ENCODE data around the gene DAPK2. TPM values are rescaled to one million over a fixed set of nuclear protein-coding genes. Genes with fewer than 3 reads are reported as not detected.

DAPK2 gene
- total and polyA plus RNA-seq, 2 experiments from 2014 or later = 5.8 to 7.5 TPM

GRCh38 chr15:63909819-63910437 is 136.4 kb downstream of the DAPK2 start:
- H3K4me1 ChIP-seq (ENCODE audit: insufficient read depth) = peaks cover 24% of the 10 kb centered on the region
- no peaks in the 10 kb centered on the region for H3K36me3 ChIP-seq (ENCODE audit: low read depth)
- H3K27ac ChIP-seq = peak overlapping the region; percentile 63
- H3K4me3 ChIP-seq = no peak overlapping the region
- H4K20me1 ChIP-seq (ENCODE audit: insufficient read depth) = no peaks in the 10 kb centered on the region
- no peaks in the 10 kb centered on the region for H3K9me3 ChIP-seq (ENCODE audit: low read depth)
- peaks cover 8% of the 10 kb centered on the region for H3F3A ChIP-seq (ENCODE audit: insufficient read depth)
- no peaks in the 10 kb centered on the region for H3K27me3 ChIP-seq (replicated peaks; ENCODE audit: insufficient read depth)
- in situ Hi-C loops (cut with MboI) = no loop called here
- WGBS, 2 experiments (ENCODE audit: low coverage in 1 of 2, low lambda C conversion rate in 2 of 2, missing lambda C conversion rate in 2 of 2) = 10 to 12% methylated on average over 10 of the region's 10 CpGs
- DNase-seq = peak; percentile 80
- TF ChIP-seq EZH2phosphoT487 (IDR thresholded peaks at IDR 0.05; ENCODE audit: insufficient read depth, low read depth) = no peak
- TF ChIP-seq EZH2 (IDR thresholded peaks at IDR 0.05; ENCODE audit: insufficient read depth, poor library complexity, severe bottlenecking) = no peak
- H3K79me2 ChIP-seq (ENCODE audit: insufficient read depth) = no peaks in the 10 kb centered on the region
- peak overlapping the region; percentile 10; the same call in 1 of the 2 replicates for H3K9ac ChIP-seq
- no peaks in the 10 kb centered on the region for H3K9me2 ChIP-seq (ENCODE audit: insufficient read depth)
- H3K4me2 ChIP-seq (ENCODE audit: unreplicated experiment) = peak overlapping the region; percentile 46
- peak overlapping the region; percentile 31 for H2AFZ ChIP-seq

GRCh38 chr15:63908991-63909390 is 137.3 kb downstream of the DAPK2 start:
- Histone ChIP-seq H4K20me1 (ENCODE audit: insufficient read depth) (no peaks in the 10 kb centered on the region), H3K9me2 (ENCODE audit: insufficient read depth) (no peaks in the 10 kb centered on the region), H3K79me2 (ENCODE audit: insufficient read depth) (no peaks in the 10 kb centered on the region), H3K9ac (no peak overlapping the region), H3K36me3 (ENCODE audit: low read depth) (no peaks in the 10 kb centered on the region), H3K9me3 (ENCODE audit: low read depth) (no peaks in the 10 kb centered on the region), H3K27me3 (replicated peaks; ENCODE audit: insufficient read depth) (no peaks in the 10 kb centered on the region), H2AFZ (peak overlapping the region; percentile 8; the same call in 1 of the 2 replicates), H3K4me2 (ENCODE audit: unreplicated experiment) (peak overlapping the region; percentile 46), H3K4me3 (no peak overlapping the region), H3F3A (ENCODE audit: insufficient read depth) (peaks cover 8% of the 10 kb centered on the region), H3K27ac (peak overlapping the region; percentile 63), H3K4me1 (ENCODE audit: insufficient read depth) (peaks cover 24% of the 10 kb centered on the region)
- WGBS, 2 experiments (ENCODE audit: low coverage in 1 of 2, low lambda C conversion rate in 2 of 2, missing lambda C conversion rate in 2 of 2) = 13 to 23% methylated on average over 2 of the region's 2 CpGs
- no peak for TF ChIP-seq EZH2 (IDR thresholded peaks at IDR 0.05; ENCODE audit: insufficient read depth, poor library complexity, severe bottlenecking)
- TF ChIP-seq EZH2phosphoT487 (IDR thresholded peaks at IDR 0.05; ENCODE audit: insufficient read depth, low read depth) = no peak
- in situ Hi-C loops (cut with MboI) = no loop called here
- peak; percentile 74 for DNase-seq

- 78 to 85% methylated on average over 7 of the region's 7 CpGs for WGBS, 2 experiments (ENCODE audit: low coverage in 1 of 2, low lambda C conversion rate in 2 of 2, missing lambda C conversion rate in 2 of 2)
- no peak for TF ChIP-seq EZH2phosphoT487 (IDR thresholded peaks at IDR 0.05; ENCODE audit: insufficient read depth, low read depth)
- no peak for TF ChIP-seq EZH2 (IDR thresholded peaks at IDR 0.05; ENCODE audit: insufficient read depth, poor library complexity, severe bottlenecking)
These were observed 138.0 kb downstream of the DAPK2 start for GRCh38 chr15:63908281-63908680.

GRCh38 chr15:63907521-63907920 is 138.8 kb downstream of the DAPK2 start:
- TF ChIP-seq EZH2phosphoT487 (IDR thresholded peaks at IDR 0.05; ENCODE audit: insufficient read depth, low read depth) (no peak), EZH2 (IDR thresholded peaks at IDR 0.05; ENCODE audit: insufficient read depth, poor library complexity, severe bottlenecking) (no peak)
- in situ Hi-C loops (cut with MboI) = no loop called here
- 94% methylated on average over 8 of the region's 8 CpGs for WGBS, 2 experiments (ENCODE audit: low coverage in 1 of 2, low lambda C conversion rate in 2 of 2, missing lambda C conversion rate in 2 of 2)
- Histone ChIP-seq H3K27me3 (replicated peaks; ENCODE audit: insufficient read depth) (no peaks in the 10 kb centered on the region), H3K79me2 (ENCODE audit: insufficient read depth) (no peaks in the 10 kb centered on the region), H3F3A (ENCODE audit: insufficient read depth) (peaks cover 8% of the 10 kb centered on the region), H3K9ac (no peak overlapping the region), H2AFZ (no peak overlapping the region), H3K27ac (no peak overlapping the region), H3K4me2 (ENCODE audit: unreplicated experiment) (no peak overlapping the region), H3K36me3 (ENCODE audit: low read depth) (no peaks in the 10 kb centered on the region), H4K20me1 (ENCODE audit: insufficient read depth) (no peaks in the 10 kb centered on the region), H3K4me3 (no peak overlapping the region), H3K9me2 (ENCODE audit: insufficient read depth) (no peaks in the 10 kb centered on the region), H3K4me1 (ENCODE audit: insufficient read depth) (peaks cover 22% of the 10 kb centered on the region), H3K9me3 (ENCODE audit: low read depth) (no peaks in the 10 kb centered on the region)
- DNase-seq = no peak

More at GRCh38 chr15:63908281-63908680, 138.0 kb downstream of the DAPK2 start:
- no peaks in the 10 kb centered on the region for H3K27me3 ChIP-seq (replicated peaks; ENCODE audit: insufficient read depth)
- no peaks in the 10 kb centered on the region for H4K20me1 ChIP-seq (ENCODE audit: insufficient read depth)
- no peak overlapping the region for H3K9ac ChIP-seq
- in situ Hi-C loops (cut with MboI) = no loop called here
- no peak for DNase-seq
- no peaks in the 10 kb centered on the region for H3K9me2 ChIP-seq (ENCODE audit: insufficient read depth)
- H3K27ac ChIP-seq = 0 out of 2 replicates have a peak overlapping the region, but pooled peaks have one; percentile 63
- H3K4me2 ChIP-seq (ENCODE audit: unreplicated experiment) = no peak overlapping the region
- H3K9me3 ChIP-seq (ENCODE audit: low read depth) = no peaks in the 10 kb centered on the region
- H2AFZ ChIP-seq = no peak overlapping the region
- H3K4me1 ChIP-seq (ENCODE audit: insufficient read depth) = peaks cover 22% of the 10 kb centered on the region
- H3K4me3 ChIP-seq = no peak overlapping the region
- no peaks in the 10 kb centered on the region for H3K79me2 ChIP-seq (ENCODE audit: insufficient read depth)
- H3K36me3 ChIP-seq (ENCODE audit: low read depth) = no peaks in the 10 kb centered on the region
- peaks cover 8% of the 10 kb centered on the region for H3F3A ChIP-seq (ENCODE audit: insufficient read depth)

Measured in GM23248 (cell line).